DND-41 (cell line): ENCODE measurements around the gene NOL7.

ENCODE experiments used
- ATAC-seq: fragments of 200-7000 bp; cut with Tn5 transposase; 3 replicates; pipeline ENCODE4 v1.9.1; 2021; ENCODE audit warnings: low read depth; ENCODE audit not compliant: insufficient read depth
- DNase-seq: peaks from one replicate; pipeline ENCODE4 v3.0.0-alpha.2; 2020
- H2AFZ ChIP-seq: 2 replicates; pipeline ENCODE4 v1.6.0; 2012; ENCODE audit warnings: low read depth, low read length
- H3K27ac ChIP-seq: 2 replicates; pipeline ENCODE4 v1.5.1; 2012; ENCODE audit warnings: low read length, inconsistent platforms
- H3K27me3 ChIP-seq: fragments of 200-600 bp; sonication (generic); 2 replicates; pipeline ENCODE4 v1.6.0; 2012; ENCODE audit warnings: low read length, mild to moderate bottlenecking, inconsistent platforms; ENCODE audit not compliant: insufficient read depth, poor library complexity
- H3K36me3 ChIP-seq: 2 replicates; pipeline ENCODE4 v1.5.1; 2012; ENCODE audit warnings: low read length, inconsistent platforms; ENCODE audit not compliant: insufficient read depth
- H3K4me1 ChIP-seq: 2 replicates; pipeline ENCODE4 v1.5.1; 2012; ENCODE audit warnings: mild to moderate bottlenecking, low read length; ENCODE audit not compliant: insufficient read depth
- H3K4me2 ChIP-seq: 2 replicates; pipeline ENCODE4 v1.6.0; 2012; ENCODE audit warnings: mild to moderate bottlenecking, moderate library complexity, low read length, inconsistent platforms; ENCODE audit not compliant: insufficient read depth
- H3K4me3 ChIP-seq, 2 experiments: fragments of 200-600 bp in 1 of 2; shearing (Covaris generic) in 1 of 2; 2 replicates each; pipeline ENCODE4 v1.5.1; 2012 to 2016; ENCODE audit warnings: inconsistent platforms in 2 of 2, low read length in 2 of 2, mild to moderate bottlenecking in 2 of 2, low read depth in 1 of 2, moderate library complexity in 1 of 2
- H3K79me2 ChIP-seq: 2 replicates; pipeline ENCODE4 v1.6.0; 2012; ENCODE audit warnings: low read length, inconsistent platforms; ENCODE audit not compliant: insufficient read depth
- H3K9ac ChIP-seq: 2 replicates; pipeline ENCODE4 v1.6.0; 2012; ENCODE audit warnings: low read depth, mild to moderate bottlenecking, inconsistent platforms, low read length, moderate library complexity
- H3K9me3 ChIP-seq: 2 replicates; pipeline ENCODE4 v1.5.1; 2012; ENCODE audit warnings: low read length, moderate library complexity, mild to moderate bottlenecking, inconsistent platforms; ENCODE audit not compliant: insufficient read depth, severe bottlenecking
- H4K20me1 ChIP-seq: 2 replicates; pipeline ENCODE4 v1.6.0; 2012; ENCODE audit warnings: low read length; ENCODE audit not compliant: insufficient read depth
- EZH2 ChIP-seq: IDR thresholded peaks from 3 replicates; pipeline ENCODE4 v1.6.1; 2012; ENCODE audit warnings: borderline replicate concordance, low read depth, mild to moderate bottlenecking, moderate library complexity, low read length, inconsistent platforms; ENCODE audit not compliant: severe bottlenecking
- TF ChIP-seq, protein P1 (sequence below): IDR thresholded peaks from 2 replicates; pipeline ENCODE4 v1.5.1; 2012; ENCODE audit warnings: borderline replicate concordance, low read length, moderate library complexity, mild to moderate bottlenecking; ENCODE audit not compliant: poor library complexity, severe bottlenecking; ENCODE audit errors: extremely low read depth

Gene NOL7

DNA sequence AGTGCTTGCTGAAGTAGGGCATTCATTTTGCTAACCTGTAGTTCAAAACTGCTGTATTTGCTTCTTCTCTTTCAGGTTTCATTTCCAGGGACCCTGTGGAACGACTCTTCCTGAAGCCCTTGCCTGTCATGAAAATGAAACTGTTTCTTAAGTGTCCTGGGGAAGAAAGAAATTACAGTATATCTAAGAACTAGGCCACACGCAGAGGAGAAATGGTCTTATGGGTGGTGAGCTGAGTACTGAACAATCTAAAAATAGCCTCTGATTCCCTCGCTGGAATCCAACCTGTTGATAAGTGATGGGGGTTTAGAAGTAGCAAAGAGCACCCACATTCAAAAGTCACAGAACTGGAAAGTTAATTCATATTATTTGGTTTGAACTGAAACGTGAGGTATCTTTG lies 3.4 kb upstream of the NOL7 start:
- Histone ChIP-seq H3K27me3 (no peaks in the 10 kb centered on the region), H2AFZ (no peak overlapping the region)
- DNase-seq: no peak

DNA sequence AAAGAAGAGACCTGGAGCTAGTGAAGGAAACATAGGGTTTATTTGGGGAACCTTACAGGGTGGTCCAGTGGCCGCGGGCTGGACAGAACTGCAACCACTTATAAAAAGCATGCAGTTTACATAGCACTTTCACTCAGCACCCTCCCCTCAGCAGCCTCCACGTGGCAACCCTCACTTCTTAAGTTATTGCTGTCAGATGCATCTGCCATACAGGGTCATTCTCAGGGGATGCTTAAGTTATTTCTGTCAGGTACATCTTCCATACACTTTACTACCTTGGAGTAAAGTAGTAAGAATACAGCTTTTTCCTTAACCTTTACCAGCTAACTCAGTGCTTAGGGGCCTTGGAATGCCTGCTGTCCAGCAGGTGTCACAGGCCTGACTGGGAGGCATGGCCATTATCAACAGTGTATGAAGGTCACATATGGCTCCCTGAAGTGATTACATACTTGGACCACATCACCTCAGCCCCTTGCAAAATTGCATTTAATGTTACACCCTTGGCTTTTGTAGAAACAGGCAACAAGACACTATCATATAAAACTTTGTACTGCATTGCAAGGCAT lies 2.0 kb upstream of the NOL7 start:
- no peaks in the 10 kb centered on the region for H3K27me3 ChIP-seq
- DNase-seq: no peak
- no peak for ATAC-seq
- no peak overlapping the region for H3K4me3 ChIP-seq
- peak overlapping the region; percentile 94; the same call in 1 of the 2 replicates for H3K4me2 ChIP-seq
- peaks cover 32% of the 10 kb centered on the region for H3K4me1 ChIP-seq
- H2AFZ ChIP-seq: no peak overlapping the region
- peaks cover 24% of the 10 kb centered on the region for H4K20me1 ChIP-seq
- H3K9ac ChIP-seq: no peak overlapping the region
- H3K79me2 ChIP-seq: peaks cover 38% of the 10 kb centered on the region
- TF ChIP-seq, protein P1, sequence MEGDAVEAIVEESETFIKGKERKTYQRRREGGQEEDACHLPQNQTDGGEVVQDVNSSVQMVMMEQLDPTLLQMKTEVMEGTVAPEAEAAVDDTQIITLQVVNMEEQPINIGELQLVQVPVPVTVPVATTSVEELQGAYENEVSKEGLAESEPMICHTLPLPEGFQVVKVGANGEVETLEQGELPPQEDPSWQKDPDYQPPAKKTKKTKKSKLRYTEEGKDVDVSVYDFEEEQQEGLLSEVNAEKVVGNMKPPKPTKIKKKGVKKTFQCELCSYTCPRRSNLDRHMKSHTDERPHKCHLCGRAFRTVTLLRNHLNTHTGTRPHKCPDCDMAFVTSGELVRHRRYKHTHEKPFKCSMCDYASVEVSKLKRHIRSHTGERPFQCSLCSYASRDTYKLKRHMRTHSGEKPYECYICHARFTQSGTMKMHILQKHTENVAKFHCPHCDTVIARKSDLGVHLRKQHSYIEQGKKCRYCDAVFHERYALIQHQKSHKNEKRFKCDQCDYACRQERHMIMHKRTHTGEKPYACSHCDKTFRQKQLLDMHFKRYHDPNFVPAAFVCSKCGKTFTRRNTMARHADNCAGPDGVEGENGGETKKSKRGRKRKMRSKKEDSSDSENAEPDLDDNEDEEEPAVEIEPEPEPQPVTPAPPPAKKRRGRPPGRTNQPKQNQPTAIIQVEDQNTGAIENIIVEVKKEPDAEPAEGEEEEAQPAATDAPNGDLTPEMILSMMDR: no peak
- no peak for TF ChIP-seq EZH2
- peaks cover 15% of the 10 kb centered on the region for H3K36me3 ChIP-seq
- no peak overlapping the region for H3K27ac ChIP-seq
- H3K9me3 ChIP-seq: no peaks in the 10 kb centered on the region

More for the DNA sequence above, 3.4 kb upstream of the NOL7 start:
- Histone ChIP-seq H3K9ac (no peak overlapping the region), H3K36me3 (peaks cover 3% of the 10 kb centered on the region), H3K27ac (no peak overlapping the region), H3K79me2 (peaks cover 26% of the 10 kb centered on the region), H4K20me1 (peaks cover 14% of the 10 kb centered on the region), H3K4me2 (no peak overlapping the region), H3K4me1 (peaks cover 20% of the 10 kb centered on the region), H3K9me3 (no peaks in the 10 kb centered on the region), H3K4me3 (no peak overlapping the region)
- no peak for ATAC-seq
- TF ChIP-seq, protein P1: no peak
- TF ChIP-seq EZH2: no peak

DNA sequence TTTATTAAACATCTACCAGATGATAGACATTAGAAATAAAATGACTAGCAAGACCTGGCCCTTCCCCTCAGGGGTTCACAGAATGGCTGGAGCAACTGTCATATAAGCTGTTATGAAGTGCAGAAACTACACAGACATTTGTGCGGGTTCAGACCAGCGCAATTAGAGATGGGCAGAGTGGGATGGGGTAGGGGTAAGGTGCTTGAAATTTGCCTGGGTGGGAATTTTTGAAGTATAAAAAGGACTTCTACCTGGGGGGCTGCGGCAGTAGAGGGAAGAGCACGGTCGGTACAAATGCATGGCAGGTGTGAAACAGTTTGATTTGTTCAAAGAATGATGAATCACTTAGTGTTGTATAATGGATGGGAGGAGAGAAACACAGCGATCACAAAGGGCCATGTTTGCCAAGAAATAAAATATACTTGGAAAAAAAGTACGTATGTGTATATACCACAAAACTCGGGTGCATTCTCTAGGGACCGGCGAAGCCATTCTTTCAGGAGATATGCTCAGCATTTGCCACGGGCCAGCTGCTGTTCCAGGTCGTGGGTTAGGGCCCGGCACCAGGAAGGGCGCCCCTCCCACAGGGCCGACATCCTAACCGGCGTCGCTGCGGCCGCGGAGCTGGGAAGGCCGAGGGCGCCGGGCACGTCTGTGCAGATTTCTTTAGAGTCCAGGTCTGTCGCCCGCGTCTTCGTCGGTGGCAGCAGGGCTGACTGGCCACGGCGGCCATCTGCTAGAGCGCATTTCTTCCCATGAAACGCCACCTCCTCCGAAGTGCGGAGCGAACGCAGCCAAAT lies 809 bp upstream of the NOL7 start:
- H3K4me2 ChIP-seq: peak overlapping the region; percentile 94
- peaks cover 28% of the 10 kb centered on the region for H4K20me1 ChIP-seq
- peak overlapping the region; percentile 68 to 84; a peak in 3 of 4 replicates for H3K4me3 ChIP-seq
- peak overlapping the region; percentile 81 for H3K27ac ChIP-seq
- H3K9ac ChIP-seq: peak overlapping the region; percentile 71
- no peaks in the 10 kb centered on the region for H3K9me3 ChIP-seq
- ATAC-seq (peak; percentile 37), DNase-seq (peak; percentile 52)
- H3K4me1 ChIP-seq: peaks cover 34% of the 10 kb centered on the region
- peak overlapping the region; percentile 83 for H2AFZ ChIP-seq
- peaks cover 25% of the 10 kb centered on the region for H3K36me3 ChIP-seq
- H3K79me2 ChIP-seq: peaks cover 48% of the 10 kb centered on the region
- TF ChIP-seq, protein P1: no peak
- no peak for TF ChIP-seq EZH2
- no peaks in the 10 kb centered on the region for H3K27me3 ChIP-seq
